DMS153 treated with DMSO at 0.1 percent for 48 hours (cell line): ENCODE results near the gene EML4.
"Not testable (repeated sequence)": the region's sequence is repeated elsewhere in the genome, so short reads cannot be mapped to it uniquely, and the experiment has no call there.

Source experiments
- DNase-seq: peaks from one replicate; lab custom pipeline; 2025; ENCODE audit not compliant: unreplicated experiment; lab: John Stamatoyannopoulos, UW

Gene EML4

DNA sequence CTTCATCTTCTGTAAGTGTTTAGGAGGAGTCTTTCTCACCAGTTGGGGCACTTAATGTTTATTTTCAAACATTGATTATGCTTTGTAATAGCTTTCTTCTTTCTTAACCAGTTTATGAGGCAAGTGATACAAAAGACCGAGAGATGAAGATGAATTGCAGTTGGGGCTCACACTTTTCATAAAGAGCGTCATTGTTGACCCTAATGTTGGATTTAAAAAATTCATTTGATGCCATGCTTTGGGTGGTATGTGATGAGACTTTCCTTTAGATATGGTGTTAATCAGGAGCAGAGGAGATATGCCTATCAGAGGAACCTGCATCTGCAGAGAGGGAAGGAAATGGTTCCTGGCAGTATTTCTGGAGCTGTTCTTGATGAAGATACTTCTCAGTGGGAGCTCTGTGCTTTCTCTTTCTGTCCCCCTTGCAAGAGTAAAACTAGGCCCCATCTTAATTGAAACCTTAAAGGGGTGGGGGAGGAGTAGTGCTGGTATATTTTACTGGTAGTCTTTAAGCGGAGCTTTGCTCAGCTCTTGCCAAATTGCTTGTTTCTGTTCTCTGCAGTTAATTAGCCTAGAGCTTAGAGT, 2.3 kb downstream of the EML4 start:
- DNase-seq: no peak

DNA sequence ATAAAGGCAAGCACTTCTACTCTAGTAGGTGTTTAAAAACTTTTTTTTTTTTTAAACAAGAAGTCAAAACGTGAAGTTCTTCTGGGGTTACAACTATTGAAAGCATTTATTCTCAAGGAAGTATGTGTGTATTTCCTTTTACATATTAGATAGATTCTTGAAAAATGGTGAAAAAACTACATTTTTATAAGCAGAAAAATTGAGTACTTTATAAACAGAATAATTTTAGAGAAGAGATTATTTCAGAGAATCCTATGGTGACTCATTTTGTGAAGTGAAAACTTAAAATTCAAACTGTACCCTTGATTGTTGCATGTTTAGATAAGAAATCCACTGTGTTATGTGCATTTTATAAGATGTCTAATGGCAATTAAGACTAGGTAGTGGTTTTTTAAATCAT, 2.9 kb downstream of the EML4 start:
- no peak for DNase-seq

DNA sequence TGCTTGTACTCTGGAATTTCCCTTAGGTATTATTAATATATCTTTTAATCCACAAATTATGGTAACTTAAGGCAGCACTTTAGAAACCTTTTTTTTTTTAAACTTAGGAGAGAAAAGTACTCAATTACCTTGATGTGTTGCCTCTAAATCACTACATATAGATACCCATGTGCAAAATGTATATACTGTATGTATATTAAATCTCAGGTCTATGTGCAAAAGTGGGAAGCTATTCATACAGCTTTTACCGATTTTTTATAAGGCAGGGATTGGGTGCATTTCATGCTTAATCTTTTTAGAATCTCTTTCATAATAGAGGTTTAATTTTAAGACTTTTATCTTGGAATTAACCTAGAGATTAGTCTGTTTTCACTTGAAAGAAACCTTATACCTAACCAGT, 3.4 kb downstream of the EML4 start:
- no peak for DNase-seq

DNA sequence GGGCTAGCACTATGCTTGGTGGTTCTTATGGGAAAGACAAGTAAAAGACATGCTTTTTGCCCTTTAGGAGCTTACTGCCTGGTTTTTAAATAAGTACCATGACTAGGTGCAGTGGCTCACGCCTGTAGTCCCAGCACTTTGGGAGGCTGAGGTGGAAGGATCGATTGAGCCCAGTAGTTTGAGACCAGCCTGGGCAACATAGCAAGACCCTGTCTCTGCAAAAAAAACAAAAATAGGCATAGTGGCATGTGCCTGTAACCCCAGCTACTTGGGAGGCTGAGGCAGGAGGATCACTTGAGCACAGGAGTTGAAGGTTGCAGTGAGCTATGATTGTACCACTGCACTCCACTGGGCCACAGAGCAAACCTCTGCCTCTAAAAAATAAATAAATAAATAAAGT, 4.3 kb downstream of the EML4 start:
- not testable (repeated sequence) for DNase-seq

DNA sequence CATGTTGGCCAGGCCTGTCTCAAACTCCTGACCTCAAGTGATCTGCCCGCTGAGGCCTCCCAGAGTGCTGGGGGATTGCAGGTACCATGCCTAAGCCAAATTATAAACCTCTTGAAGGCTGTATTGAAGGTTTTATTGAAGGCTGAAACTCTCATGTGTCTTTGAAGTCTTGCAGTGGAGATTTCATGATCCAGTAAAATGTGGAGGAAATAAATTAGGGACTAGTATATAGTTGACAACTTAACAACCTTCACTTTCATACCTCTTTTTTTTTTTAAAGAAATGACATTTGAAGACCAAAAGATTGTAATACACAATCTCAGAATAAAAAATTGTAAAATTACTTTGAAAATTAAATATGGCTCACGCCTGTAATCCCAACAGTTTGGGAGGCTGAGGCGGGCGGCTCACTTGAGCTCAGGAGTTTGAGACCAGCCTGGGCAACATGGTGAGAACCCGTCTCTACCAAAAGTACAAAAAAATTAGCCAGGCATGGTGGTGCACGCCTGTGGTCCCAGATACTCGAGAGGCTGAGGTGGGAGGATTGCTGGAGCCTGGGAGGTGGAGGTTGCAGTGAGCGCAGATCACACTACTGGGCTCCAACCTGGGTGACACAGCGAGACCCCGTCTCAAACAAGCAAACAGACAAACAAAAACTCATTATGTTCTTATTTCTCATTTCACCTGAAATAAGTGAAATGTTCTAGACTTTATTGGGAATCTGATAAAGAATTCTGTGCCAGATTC, 8.0 kb downstream of the EML4 start:
- no peak for DNase-seq

DNA sequence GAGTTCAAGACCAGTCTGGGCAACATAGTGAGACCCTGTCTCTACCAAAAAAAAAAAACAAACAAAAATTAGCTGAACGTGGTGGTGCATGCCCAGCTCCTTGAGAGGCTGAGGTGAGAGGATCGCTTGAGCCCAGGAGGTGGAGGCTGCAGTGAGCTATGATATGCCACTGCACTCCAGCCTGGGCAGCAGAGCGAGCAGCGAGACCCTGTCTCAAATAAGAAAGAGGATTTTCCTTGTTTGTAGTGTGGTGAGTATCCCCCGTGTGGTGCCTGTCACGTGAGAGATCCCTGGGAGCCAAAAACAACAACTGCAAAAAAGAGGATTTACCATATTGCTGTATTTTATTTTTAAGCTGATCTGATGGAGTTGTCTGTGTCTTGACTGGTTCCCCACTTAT, 9.2 kb downstream of the EML4 start:
- no peak for DNase-seq

DNA sequence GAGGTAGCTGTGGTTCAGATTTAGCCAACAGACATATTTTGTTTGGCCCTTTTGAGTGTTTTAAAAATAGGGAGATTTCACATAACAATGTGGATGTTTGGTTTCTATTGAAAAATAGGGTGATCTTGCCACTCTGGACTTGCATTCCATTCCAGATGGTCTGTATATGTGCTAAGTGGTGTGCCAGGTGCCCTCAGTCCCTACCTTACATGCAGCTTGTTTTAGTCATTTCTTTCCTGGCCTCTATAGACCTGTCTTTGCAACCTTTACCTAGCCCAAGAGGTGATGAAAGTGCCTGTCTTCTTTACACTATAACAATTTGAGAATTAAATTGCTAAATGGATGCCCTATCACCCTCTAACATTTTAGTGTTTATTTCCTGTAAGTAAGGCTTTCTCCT, 11.1 kb downstream of the EML4 start:
- no peak for DNase-seq

DNA sequence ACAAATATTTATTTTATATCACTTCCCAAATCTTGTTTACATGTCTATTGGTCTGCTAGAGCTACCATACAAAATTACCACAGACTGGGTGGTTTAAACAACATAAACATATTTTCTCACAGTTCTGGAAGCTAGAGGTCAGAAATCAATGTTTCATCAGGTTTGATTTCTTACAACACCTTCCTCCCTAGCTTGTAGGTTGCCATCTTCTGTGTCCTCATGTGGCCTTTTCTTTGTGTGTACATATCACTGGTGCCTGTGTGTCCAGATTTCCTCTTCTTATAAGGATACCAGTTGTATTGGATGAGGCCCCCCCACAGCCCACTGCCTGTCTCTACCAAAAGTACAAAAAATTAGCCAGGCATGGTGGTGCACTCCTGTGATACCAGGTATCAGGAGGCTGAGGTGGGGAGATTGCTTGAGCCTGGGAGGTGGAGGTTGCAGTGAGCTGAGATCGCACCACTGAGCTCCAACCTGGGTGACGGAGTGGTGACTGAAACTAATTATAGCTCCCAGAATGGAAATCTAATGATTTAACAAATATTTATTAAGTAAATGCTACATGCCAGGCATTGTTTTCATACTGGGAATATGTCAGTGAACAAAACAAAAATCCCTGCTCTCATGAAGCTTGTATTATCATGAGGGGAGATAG, 13.6 kb downstream of the EML4 start:
- no peak for DNase-seq

DNA sequence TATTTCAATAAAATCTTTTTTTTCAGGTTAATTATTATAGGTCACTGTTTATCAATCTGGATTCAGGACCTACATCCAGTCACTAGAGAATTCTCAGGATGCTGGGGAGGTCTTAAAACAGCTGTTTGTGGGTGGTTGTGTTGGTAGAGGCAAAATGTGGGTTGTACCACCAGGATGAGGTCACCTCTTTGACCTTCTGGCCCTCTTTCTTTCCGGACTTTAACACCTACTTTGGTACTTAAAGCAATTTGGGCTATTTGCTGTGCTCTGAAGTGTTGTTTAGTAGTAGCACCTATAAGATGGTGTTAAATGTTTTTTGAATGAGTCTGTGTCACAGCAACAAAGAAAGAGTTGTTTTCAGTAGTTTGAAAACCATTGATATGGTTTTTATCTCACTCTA, 14.6 kb downstream of the EML4 start:
- no peak for DNase-seq

DNA sequence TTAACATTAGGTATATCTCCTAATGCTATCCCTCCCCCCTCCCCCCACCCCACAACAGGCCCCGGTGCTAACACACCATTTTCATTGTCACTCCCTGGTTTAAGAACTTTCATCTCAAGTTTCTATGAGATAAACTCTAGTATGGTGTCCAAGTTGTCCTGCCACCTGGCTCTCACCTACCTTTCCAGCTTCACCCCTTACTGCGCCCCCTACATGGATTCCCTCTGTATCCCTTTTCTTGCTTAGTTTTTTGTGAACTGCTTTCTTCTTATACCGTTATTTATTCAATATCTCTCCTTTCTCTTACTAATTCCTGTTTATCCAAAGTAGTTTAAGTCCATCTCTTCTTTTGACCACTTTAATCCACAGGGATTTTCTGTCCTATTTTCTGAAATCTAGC, 15.2 kb downstream of the EML4 start:
- no peak for DNase-seq

DNA sequence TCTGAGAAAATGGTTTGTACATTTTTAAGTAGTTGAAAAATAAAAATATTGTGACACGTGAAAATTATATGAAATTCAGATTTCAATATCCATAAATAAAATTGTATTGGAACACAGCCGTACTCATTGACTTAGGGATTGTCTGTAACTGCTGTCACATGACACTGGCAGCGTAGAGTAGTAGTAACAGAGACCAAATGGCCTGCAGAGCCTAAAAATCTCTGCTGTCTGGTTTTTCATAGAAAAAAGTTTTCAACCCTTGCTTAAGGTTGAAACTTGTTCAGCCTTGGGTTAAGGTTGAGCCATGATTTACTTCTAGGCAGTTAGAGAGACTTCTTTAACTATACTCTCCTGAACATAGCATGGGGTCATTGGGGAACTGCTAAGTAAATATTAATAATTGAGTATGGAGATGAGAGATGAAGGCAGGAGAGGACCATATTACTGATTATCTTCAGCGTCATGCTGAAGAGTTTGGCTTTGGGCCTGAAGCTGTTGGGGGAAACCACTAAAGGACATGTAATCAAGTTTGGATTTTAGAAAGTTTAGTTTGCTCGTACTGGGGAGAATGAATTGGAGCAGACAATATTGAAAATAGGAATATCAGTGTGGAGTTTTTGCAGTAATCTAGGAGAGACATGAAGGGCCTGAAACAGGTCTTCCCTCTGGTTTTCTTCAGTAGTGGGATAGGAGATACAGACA, 16.2 kb downstream of the EML4 start:
- DNase-seq: no peak

DNA sequence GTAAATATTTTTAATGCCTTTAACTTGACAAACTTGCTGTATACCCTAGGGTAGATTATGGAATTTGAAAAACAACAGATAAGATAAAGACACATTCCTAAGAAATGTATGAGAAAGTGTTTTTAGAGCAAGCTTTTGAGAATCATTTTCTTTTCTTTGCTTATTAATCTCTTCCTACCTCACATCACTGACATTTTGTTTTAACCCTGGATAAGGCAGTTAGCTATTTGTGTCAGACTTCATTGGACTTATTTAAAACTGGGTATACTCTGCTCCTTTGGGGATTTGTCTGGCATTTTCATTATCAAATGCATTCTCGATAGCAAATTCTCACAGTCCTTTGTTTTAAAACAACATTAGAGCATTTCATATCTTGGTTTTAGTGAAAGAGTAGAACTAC, 17.2 kb downstream of the EML4 start:
- DNase-seq: no peak

DNA sequence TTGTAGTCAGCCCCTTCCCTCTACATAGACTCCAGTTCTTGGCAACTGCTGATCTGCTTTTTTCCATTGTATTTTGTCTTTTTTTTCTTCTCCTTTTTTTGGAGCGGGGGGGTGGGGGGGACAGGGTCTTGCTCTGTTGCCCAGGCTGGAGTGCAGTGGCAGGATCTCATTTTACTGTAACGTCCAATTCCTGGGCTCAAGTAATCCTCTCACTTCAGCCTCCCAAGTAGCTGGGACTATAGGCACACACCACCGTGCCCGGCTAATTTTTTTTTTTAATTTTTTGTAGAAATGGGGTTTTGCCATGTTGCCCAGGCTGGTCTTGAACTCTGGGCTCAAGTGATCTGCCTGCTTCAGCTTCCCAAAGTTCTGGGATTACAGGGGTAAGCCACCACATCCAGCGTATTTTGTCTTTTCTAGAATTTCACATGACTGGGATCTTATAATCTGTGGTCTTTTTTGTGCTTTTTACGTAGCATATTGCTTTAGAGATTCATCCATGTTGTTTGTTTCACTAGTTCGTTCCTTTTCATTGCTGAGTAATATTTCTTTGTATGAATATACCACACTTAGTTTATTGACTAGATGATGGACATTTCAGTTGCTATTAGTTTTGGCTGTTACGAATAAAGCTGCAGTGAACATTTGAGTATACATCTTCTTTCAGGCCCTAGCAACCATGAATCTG, 17.9 kb downstream of the EML4 start:
- no peak for DNase-seq

DNA sequence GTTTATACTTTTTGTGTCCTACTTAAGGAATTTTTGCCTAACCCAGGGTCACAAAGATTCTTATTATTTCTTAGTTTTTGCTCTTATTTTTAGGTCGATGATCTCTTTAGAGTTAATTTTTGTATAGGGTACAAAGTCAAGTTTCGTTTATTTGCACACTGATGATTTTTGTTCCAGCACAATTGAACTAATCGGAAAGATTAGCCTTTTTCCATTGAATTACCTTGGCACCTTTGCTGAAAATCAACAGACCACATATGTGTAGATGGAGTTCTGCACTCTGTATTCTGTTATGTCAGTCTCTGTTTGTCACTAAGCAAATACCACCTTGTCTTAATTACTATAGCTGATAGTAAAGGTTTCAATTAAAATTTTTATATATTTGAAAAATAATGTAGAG, 18.7 kb downstream of the EML4 start:
- no peak for DNase-seq

DNA sequence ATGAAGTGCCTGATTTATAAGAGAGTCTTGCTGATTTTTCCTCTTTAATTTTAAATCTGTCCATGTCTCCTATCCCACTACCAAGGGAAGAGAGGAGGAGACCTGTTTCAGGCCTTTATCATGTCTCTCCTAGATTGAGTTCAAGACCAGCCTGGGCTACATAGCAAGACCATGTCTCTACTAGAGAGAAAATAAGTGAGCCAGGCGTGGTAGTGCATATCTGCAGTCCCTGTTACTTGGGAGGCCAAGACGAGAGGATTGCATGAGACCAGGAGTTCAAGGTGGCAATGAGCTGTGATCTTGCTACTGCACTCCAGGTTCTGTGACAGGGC, 20.0 kb downstream of the EML4 start:
- no peak for DNase-seq

DNA sequence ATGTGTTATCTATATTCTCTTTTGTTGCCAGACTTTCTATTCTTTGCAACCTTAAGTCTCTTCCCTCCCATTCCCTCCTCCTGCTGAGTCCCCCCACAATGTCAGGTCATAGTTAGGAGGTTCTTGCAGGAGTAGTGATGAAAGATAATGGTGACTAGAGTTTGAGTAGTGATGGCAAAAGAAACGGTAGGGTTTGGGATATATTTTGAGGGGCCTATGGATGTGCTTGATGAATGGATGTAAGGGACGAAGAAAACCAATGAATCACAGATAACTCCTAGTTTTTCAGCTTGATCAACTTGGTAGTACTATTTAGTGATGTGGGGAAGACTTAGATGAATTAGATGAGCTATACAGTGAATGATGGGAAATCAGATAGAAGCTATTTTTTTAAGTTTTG, 21.0 kb downstream of the EML4 start:
- no peak for DNase-seq

DNA sequence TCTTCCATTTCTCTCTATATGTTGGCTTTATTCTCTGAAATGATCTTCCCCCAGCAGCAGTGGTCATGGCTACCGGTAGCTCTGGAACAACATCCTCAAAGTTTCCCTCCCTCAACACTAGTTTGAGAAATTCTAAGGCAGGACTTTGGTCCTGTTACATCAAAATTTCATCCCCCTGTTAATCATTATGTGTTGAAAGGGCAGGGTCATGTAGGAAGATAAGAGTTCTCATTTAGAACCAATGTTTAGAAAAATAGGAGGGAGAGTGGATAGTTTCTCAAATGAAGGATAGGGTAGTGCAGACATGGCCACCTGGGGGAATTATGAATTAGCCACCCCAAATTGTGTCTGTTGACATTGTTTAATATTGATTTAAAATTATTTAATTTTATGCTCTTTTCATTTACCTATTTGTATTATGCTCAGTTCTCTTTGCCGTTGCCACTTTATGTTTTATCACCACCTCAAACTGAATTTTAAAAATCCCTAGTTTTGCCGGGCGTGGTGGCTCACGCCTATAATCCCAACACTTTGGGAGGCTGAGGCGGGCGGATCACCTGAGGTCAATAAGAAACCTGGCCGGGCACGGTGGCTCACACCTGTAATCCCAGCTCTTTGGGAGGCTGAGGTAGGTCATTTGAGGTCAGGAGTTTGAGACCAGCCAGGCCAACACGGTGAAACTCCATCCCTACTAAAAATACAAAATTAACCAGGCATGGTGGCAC, 22.3 kb downstream of the EML4 start:
- no peak for DNase-seq

DNA sequence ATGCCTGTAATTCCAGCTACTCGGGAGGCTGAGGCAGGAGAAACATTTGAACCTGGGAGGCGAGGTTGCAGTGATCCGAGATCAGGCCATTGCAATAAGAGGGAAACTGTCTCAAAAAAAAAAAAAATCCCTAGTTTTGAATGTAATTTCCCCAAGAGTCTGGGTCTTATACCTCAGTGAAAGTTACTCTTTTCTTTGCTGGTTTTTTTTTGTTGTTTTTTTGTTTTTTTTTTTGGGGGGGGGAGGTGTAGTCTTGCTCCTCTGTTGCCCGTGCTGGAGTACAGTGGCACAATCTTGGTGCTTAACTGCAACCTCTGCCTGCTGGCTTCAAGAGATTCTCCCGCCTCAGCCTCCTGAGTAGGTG, 22.8 kb downstream of the EML4 start:
- DNase-seq: no peak

DNA sequence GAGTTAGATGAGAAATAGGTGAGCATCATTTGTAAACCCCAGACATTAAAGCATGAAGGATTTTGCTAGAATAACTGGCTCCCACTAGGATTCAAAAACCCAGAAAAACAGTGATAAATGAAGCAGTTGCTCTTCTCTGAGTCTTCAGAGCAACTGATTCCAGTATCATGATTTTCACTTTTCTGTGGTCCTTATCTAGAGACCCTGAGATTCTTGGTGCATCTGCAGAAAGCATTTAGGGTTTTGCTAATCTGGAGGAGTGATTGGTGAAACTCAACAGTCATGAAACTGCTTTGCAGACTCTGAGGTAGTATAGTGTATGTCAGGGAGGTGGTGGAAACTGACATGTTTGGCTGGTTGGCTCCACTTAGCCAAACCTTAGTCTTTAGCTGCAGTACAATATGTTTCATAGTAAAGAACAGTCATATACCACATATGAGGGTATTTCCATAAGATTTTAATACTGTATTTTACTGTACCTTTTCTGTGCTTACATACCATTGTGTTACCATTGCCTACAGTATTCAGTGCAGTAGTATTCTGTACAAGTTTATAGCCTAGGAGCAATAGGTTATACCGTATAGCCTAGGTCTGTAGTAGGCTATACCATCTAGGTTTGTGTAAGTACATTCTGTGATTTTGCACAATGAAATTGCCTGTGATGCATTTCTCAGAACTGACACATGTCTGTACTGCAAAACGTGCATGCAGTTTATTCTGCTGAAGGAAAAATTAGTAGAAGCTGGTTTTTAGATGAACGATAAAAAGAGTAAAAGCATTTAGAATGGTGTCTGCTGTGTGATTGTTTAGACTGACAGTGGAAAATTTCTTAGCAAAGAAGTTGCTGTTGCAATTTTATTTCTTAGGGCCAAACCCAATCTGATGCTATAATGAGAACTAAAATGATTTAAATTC, 23.8 kb downstream of the EML4 start:
- no peak for DNase-seq

DNA sequence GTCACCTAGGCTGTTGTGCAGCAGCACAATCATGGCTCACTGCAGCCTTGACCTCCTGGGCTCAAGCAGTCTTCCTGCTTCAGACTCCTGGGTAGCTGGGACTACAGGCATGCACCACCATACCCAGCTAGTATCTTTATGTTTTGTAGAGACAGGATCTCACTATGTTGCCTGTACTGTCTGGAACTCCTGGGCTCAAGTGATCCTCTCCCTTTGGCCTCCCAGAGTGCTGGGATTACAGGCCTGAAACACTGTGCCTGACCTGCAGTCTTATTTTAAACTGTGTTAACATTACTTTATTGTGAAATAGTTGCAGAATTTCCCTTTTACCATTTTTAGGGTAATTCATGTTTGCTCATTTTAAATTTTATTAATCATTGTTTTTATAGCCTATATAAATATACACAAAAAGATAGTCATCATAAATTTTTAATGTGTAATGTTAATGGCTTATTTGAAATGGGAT, 24.6 kb downstream of the EML4 start:
- no peak for DNase-seq
